NCI-H446 treated with DMSO at 0.1 percent for 48 hours (cell line): ENCODE data around the gene ZYG11A.
A peak's percentile ranks its signal among the peaks of the same experiment; 100 is the strongest.

Source experiments
- DNase-seq: peaks from one replicate; lab custom pipeline; 2025; lab: John Stamatoyannopoulos, UW

ZYG11A gene

GRCh38 chr1:52918201-52918600, 75.6 kb downstream of the ZYG11A start:
- no peak for DNase-seq

GRCh38 chr1:52919051-52919722, 76.6 kb downstream of the ZYG11A start:
- no peak for DNase-seq

GRCh38 chr1:52919723-52920483, 77.3 kb downstream of the ZYG11A start:
- no peak for DNase-seq

GRCh38 chr1:52920791-52921291, 78.3 kb downstream of the ZYG11A start:
- no peak for DNase-seq

- DNase-seq, result no peak
Observed at GRCh38 chr1:52925571-52926005, 83.0 kb downstream of the ZYG11A start.

- DNase-seq, result no peak
Observed at GRCh38 chr1:52926864-52927211, 84.3 kb downstream of the ZYG11A start.

- peak; percentile 17 for DNase-seq
Observed at GRCh38 chr1:52927212-52928014, 84.9 kb downstream of the ZYG11A start, which contains the start of gene SCP2. Gene SCP2, plus strand, starts transcription at chr1:52927276. Its CDS starts 121 bp downstream, at chr1:52927397.

- no peak for DNase-seq
Observed at GRCh38 chr1:52928015-52928404, 85.5 kb downstream of the ZYG11A start.

GRCh38 chr1:52929019-52929418, 86.5 kb downstream of the ZYG11A start:
- DNase-seq, result no peak

GRCh38 chr1:52937433-52938182, 95.0 kb downstream of the ZYG11A start:
- no peak for DNase-seq

GRCh38 chr1:52938183-52938451, 95.6 kb downstream of the ZYG11A start:
- DNase-seq, result no peak

GRCh38 chr1:52943876-52944416, 101.4 kb downstream of the ZYG11A start:
- no peak for DNase-seq

- DNase-seq, result no peak
Observed at GRCh38 chr1:52944566-52944965, 102.0 kb downstream of the ZYG11A start.
